ENCODE measurements around the gene HCN4.

HCN4 gene

GRCh38 chr15:73361337-73361736, 7.4 kb downstream of the HCN4 start:
- DNase-seq, result no peak
- Mint-ChIP-seq H3K4me1 (peaks cover 16% of the 10 kb centered on the region), H3K27me3 (ENCODE audit: low read depth, poor library complexity) (peaks cover 51% of the 10 kb centered on the region), H3K9me3 (no peaks in the 10 kb centered on the region), H3K4me3 (no peak overlapping the region), H3K27ac (no peak overlapping the region), H3K36me3 (ENCODE audit: low read depth) (no peaks in the 10 kb centered on the region)
- no peak for TF ChIP-seq CTCF (IDR thresholded peaks at IDR 0.05)

GRCh38 chr15:73359651-73360050, 9.1 kb downstream of the HCN4 start:
- Mint-ChIP-seq H3K9me3 (no peaks in the 10 kb centered on the region), H3K4me3 (no peak overlapping the region), H3K27me3 (ENCODE audit: low read depth, poor library complexity) (peaks cover 37% of the 10 kb centered on the region), H3K36me3 (ENCODE audit: low read depth) (no peaks in the 10 kb centered on the region), H3K27ac (no peak overlapping the region), H3K4me1 (peaks cover 16% of the 10 kb centered on the region)
- TF ChIP-seq CTCF (IDR thresholded peaks at IDR 0.05), result no peak
- no peak for DNase-seq

GRCh38 chr15:73357999-73358665, 10.6 kb downstream of the HCN4 start:
- Mint-ChIP-seq H3K4me3 (no peak overlapping the region), H3K27me3 (ENCODE audit: low read depth, poor library complexity) (peaks cover 25% of the 10 kb centered on the region), H3K9me3 (no peaks in the 10 kb centered on the region), H3K36me3 (ENCODE audit: low read depth) (no peaks in the 10 kb centered on the region), H3K27ac (no peak overlapping the region), H3K4me1 (peaks cover 16% of the 10 kb centered on the region)
- TF ChIP-seq CTCF (IDR thresholded peaks at IDR 0.05), result no peak
- no peak for DNase-seq

- Mint-ChIP-seq H3K9me3 (no peaks in the 10 kb centered on the region), H3K27ac (no peak overlapping the region), H3K27me3 (ENCODE audit: low read depth, poor library complexity) (peaks cover 11% of the 10 kb centered on the region), H3K36me3 (ENCODE audit: low read depth) (no peaks in the 10 kb centered on the region), H3K4me3 (no peak overlapping the region), H3K4me1 (peaks cover 16% of the 10 kb centered on the region)
- TF ChIP-seq CTCF (IDR thresholded peaks at IDR 0.05), result no peak
- no peak for DNase-seq
Measured at GRCh38 chr15:73355612-73356265, 13.0 kb downstream of the HCN4 start.

- Mint-ChIP-seq H3K27me3 (ENCODE audit: low read depth, poor library complexity) (peaks cover 11% of the 10 kb centered on the region), H3K36me3 (ENCODE audit: low read depth) (no peaks in the 10 kb centered on the region)
- no peak for DNase-seq
Measured at GRCh38 chr15:73354241-73354640, 14.5 kb downstream of the HCN4 start.

More at GRCh38 chr15:73354241-73354640, 14.5 kb downstream of the HCN4 start:
- Mint-ChIP-seq H3K4me3 (no peak overlapping the region), H3K4me1 (peaks cover 10% of the 10 kb centered on the region), H3K9me3 (no peaks in the 10 kb centered on the region), H3K27ac (no peak overlapping the region)
- TF ChIP-seq CTCF (IDR thresholded peaks at IDR 0.05), result no peak

All from nephron progenitor cell (in vitro differentiated cells).